Measurements from ENCODE around the gene GABRB1.
"Not testable (repeated sequence)": the region's sequence is repeated elsewhere in the genome, so short reads cannot be mapped to it uniquely, and the experiment has no call there.

Gene GABRB1

GRCh38 chr4:47326025-47326424 is 294.7 kb downstream of the GABRB1 start:
- DNase-seq = no peak

- DNase-seq = no peak
These were observed 299.5 kb downstream of the GABRB1 start for GRCh38 chr4:47330866-47331265.

GRCh38 chr4:47334652-47335051 is 303.3 kb downstream of the GABRB1 start:
- DNase-seq = no peak

- no peak for DNase-seq
These were observed 306.5 kb downstream of the GABRB1 start for GRCh38 chr4:47337893-47338292.

GRCh38 chr4:47340914-47341313 is 309.5 kb downstream of the GABRB1 start:
- no peak for DNase-seq

GRCh38 chr4:47342796-47343195 is 311.4 kb downstream of the GABRB1 start:
- no peak for DNase-seq

- no peak for DNase-seq
These were observed 318.0 kb downstream of the GABRB1 start for GRCh38 chr4:47349326-47349725.

GRCh38 chr4:47355568-47355967 is 324.2 kb downstream of the GABRB1 start:
- DNase-seq = no peak

- DNase-seq = no peak
These were observed 328.5 kb downstream of the GABRB1 start for GRCh38 chr4:47359891-47360290.

GRCh38 chr4:47367761-47368160 is 336.4 kb downstream of the GABRB1 start:
- no peak for DNase-seq

GRCh38 chr4:47368211-47368610 is 336.8 kb downstream of the GABRB1 start:
- DNase-seq = no peak

- DNase-seq = no peak
These were observed 341.2 kb downstream of the GABRB1 start for GRCh38 chr4:47372561-47372960.

- DNase-seq = no peak
These were observed 341.8 kb downstream of the GABRB1 start for GRCh38 chr4:47373174-47373573.

- DNase-seq = no peak
These were observed 342.3 kb downstream of the GABRB1 start for GRCh38 chr4:47373709-47374108.

GRCh38 chr4:47374477-47374876 is 343.1 kb downstream of the GABRB1 start:
- DNase-seq = no peak

GRCh38 chr4:47378021-47378530 is 346.7 kb downstream of the GABRB1 start:
- not testable (repeated sequence) for DNase-seq

- DNase-seq = no peak
These were observed 349.8 kb downstream of the GABRB1 start for GRCh38 chr4:47381172-47381571.

- DNase-seq = no peak
These were observed 351.5 kb downstream of the GABRB1 start for GRCh38 chr4:47382846-47383360.

- DNase-seq = no peak
These were observed 352.6 kb downstream of the GABRB1 start for GRCh38 chr4:47383829-47384427.

GRCh38 chr4:47386146-47386545 is 354.8 kb downstream of the GABRB1 start:
- no peak for DNase-seq

GRCh38 chr4:47386561-47387235 is 355.3 kb downstream of the GABRB1 start:
- DNase-seq = no peak

GRCh38 chr4:47390428-47391125 is 359.2 kb downstream of the GABRB1 start:
- no peak for DNase-seq

GRCh38 chr4:47391256-47391655 is 359.9 kb downstream of the GABRB1 start:
- DNase-seq = no peak

GRCh38 chr4:47406408-47406807 is 375.0 kb downstream of the GABRB1 start:
- no peak for DNase-seq
